Stimulated activated CD8-positive, alpha-beta memory T cell treated with anti-CD3 and anti-CD28 coated beads, Interleukin-7, amount 100 ng/mL, for 24 hours (primary cell): ENCODE data around the gene ANK2.

ENCODE experiments used
- DNase-seq: peaks from one replicate; pipeline ENCODE4 v3.0.0-alpha.2; 2020; ENCODE audit warnings: low read depth

Gene ANK2

GRCh38 chr4:113049421-113050370, at the start of gene ANK2:
ANK2 (plus strand) TSS chr4:113049653; CDS start chr4:113049729, 76 bp downstream.
- DNase-seq, result no peak

GRCh38 chr4:113003841-113004240, 45.6 kb upstream of the ANK2 start:
- DNase-seq, result no peak

GRCh38 chr4:113004655-113005054, 44.8 kb upstream of the ANK2 start:
- no peak for DNase-seq

- no peak for DNase-seq
These were observed 42.8 kb upstream of the ANK2 start for GRCh38 chr4:113006632-113007031.

GRCh38 chr4:113007151-113007550, 42.3 kb upstream of the ANK2 start:
- no peak for DNase-seq

GRCh38 chr4:113008135-113008534, 41.3 kb upstream of the ANK2 start:
- no peak for DNase-seq

GRCh38 chr4:113008716-113009115, 40.7 kb upstream of the ANK2 start:
- no peak for DNase-seq

GRCh38 chr4:113009461-113009860, 40.0 kb upstream of the ANK2 start:
- DNase-seq, result no peak

- DNase-seq, result no peak
These were observed 37.2 kb upstream of the ANK2 start for GRCh38 chr4:113012122-113012725.

- no peak for DNase-seq
These were observed 36.7 kb upstream of the ANK2 start for GRCh38 chr4:113012786-113013185.

- no peak for DNase-seq
These were observed 35.7 kb upstream of the ANK2 start for GRCh38 chr4:113013751-113014150.

GRCh38 chr4:113016377-113016776, 33.1 kb upstream of the ANK2 start:
- DNase-seq, result no peak

GRCh38 chr4:113020966-113021365, 28.5 kb upstream of the ANK2 start:
- no peak for DNase-seq

GRCh38 chr4:113024388-113024787, 25.1 kb upstream of the ANK2 start:
- DNase-seq, result no peak

GRCh38 chr4:113025416-113025815, 24.0 kb upstream of the ANK2 start:
- DNase-seq, result no peak

- no peak for DNase-seq
These were observed 22.9 kb upstream of the ANK2 start for GRCh38 chr4:113026556-113026955.

GRCh38 chr4:113028074-113028473, 21.4 kb upstream of the ANK2 start:
- no peak for DNase-seq

- DNase-seq, result no peak
These were observed 18.2 kb upstream of the ANK2 start for GRCh38 chr4:113031212-113031611.

GRCh38 chr4:113040793-113041192, 8.7 kb upstream of the ANK2 start:
- DNase-seq, result no peak

GRCh38 chr4:113042502-113042901, 7.0 kb upstream of the ANK2 start:
- no peak for DNase-seq

GRCh38 chr4:113043591-113043990, 5.9 kb upstream of the ANK2 start:
- no peak for DNase-seq

GRCh38 chr4:113050371-113050755, 910 bp downstream of the ANK2 start:
- no peak for DNase-seq

GRCh38 chr4:113050837-113051236, 1.4 kb downstream of the ANK2 start:
- DNase-seq, result no peak

- DNase-seq, result no peak
These were observed 1.9 kb downstream of the ANK2 start for GRCh38 chr4:113051361-113051760.
